ENCODE measurements around the gene USP36. TPM values are rescaled to one million over a fixed set of nuclear protein-coding genes. Genes with fewer than 3 reads are reported as not detected.

Gene USP36
- total and polyA plus RNA-seq, 12 donors = 13.9 to 69.1 (median 45.5) TPM

DNA sequence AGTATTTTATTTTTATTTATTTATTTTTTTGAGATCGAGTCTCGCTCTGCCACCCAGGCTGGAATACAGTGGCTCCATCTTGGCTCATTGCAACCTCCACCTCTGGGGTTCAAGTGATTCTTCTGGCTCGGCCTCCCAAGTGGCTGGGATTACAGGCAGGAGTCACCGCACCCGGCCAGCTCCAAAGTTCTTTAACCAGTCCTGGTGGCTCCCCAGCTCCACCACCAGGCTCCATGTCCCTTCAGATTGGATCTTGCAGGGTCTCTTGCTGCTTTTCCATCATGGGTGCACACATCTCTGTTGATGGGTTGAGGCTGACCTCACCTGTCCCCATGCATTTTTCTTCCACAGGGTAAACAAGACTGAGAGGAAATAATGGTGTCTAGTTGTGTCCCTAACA is 8.4 kb upstream of the USP36 start:
- TF ChIP-seq, protein P1, sequence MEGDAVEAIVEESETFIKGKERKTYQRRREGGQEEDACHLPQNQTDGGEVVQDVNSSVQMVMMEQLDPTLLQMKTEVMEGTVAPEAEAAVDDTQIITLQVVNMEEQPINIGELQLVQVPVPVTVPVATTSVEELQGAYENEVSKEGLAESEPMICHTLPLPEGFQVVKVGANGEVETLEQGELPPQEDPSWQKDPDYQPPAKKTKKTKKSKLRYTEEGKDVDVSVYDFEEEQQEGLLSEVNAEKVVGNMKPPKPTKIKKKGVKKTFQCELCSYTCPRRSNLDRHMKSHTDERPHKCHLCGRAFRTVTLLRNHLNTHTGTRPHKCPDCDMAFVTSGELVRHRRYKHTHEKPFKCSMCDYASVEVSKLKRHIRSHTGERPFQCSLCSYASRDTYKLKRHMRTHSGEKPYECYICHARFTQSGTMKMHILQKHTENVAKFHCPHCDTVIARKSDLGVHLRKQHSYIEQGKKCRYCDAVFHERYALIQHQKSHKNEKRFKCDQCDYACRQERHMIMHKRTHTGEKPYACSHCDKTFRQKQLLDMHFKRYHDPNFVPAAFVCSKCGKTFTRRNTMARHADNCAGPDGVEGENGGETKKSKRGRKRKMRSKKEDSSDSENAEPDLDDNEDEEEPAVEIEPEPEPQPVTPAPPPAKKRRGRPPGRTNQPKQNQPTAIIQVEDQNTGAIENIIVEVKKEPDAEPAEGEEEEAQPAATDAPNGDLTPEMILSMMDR (IDR thresholded peaks at IDR 0.05) = no peak
- TF ChIP-seq POLR2A (IDR thresholded peaks at IDR 0.05) = no peak
- Histone ChIP-seq H3K36me3 (replicated peaks in 1 of 2) (peaks cover 0 to 6% of the 10 kb centered on the region in 2 donors), H3K27me3 (no peaks in the 10 kb centered on the region), H3K9me3 (replicated peaks in 1 of 3) (no peaks in the 10 kb centered on the region), H3K27ac (no peak overlapping the region), H3K4me3 (no peak overlapping the region), H3K4me1 (replicated peaks in 1 of 2) (no peaks in the 10 kb centered on the region)
- no peak for DNase-seq
- intact Hi-C loops (cut with DNase I) = no loop called here
- WGBS, 4 donors = 92 to 96% (median 93%) methylated on average over 5 of the region's 5 CpGs

DNA sequence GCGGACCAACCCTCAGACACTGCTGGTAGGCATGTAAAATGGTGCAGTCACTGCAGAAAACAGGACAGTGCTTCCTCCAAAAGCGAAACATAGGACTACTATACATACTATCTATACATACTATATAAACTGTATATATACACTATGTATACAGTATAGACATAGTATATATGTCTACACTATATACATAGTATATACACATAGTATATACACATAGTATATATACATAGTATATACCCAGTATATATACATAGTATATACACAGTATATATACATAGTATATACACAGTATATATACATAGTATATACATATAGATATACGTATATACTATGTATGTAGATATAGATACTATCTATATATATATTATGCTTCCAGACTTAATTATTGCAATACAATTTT is 6.4 kb upstream of the USP36 start:
- WGBS, 4 donors = 89 to 94% (median 91%) methylated on average over 3 of the region's 3 CpGs
- H3K9me3 ChIP-seq (replicated peaks in 1 of 3) = no peaks in the 10 kb centered on the region
- no peak overlapping the region for H3K4me3 ChIP-seq
- H3K27ac ChIP-seq = no peak overlapping the region
- intact Hi-C loops (cut with DNase I) = no loop called here
- H3K4me1 ChIP-seq (replicated peaks in 1 of 2) = no peaks in the 10 kb centered on the region
- TF ChIP-seq, protein P1 (IDR thresholded peaks at IDR 0.05) = no peak
- no peak for TF ChIP-seq POLR2A (IDR thresholded peaks at IDR 0.05)
- H3K36me3 ChIP-seq (replicated peaks in 1 of 2) = no peaks in the 10 kb centered on the region
- no peak for DNase-seq
- H3K27me3 ChIP-seq = no peaks in the 10 kb centered on the region

DNA sequence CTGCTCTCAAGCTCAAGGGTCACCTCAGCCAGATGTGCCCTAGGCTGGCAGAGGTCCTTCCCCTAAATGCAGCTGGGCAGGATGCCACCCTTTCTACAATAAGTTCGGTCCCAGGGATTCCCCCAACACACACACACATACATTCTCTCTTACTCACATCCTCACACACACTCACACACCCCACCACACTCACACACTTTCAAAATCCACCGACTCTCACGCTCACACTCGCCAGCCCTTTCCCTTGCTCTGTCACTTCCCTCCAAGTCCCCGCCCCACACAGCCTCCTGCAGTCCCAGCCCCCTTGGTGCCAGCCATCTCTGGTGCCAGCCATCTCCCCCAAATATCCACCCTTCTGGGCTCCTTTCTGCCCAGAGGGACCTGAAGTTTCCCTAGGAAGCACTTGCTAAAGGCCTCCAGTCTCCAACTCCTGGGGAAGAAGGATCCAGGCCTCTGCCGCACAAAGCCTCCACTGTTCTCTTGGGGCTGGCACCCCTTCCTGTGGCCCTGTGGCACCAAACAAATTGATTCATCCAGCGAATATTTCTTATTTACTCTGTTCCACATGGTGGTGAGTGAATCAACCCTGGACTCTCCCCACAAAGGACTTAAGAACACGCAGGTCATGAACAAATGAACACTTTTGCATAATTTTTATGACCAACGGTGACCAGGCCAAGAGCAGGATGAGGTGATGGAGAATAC is 3.8 kb upstream of the USP36 start:
- TF ChIP-seq POLR2A (IDR thresholded peaks at IDR 0.05) = no peak
- TF ChIP-seq, protein P1 (IDR thresholded peaks at IDR 0.05) = no peak
- no peak overlapping the region for H3K4me3 ChIP-seq
- H3K36me3 ChIP-seq (replicated peaks in 1 of 2) = no peaks in the 10 kb centered on the region
- 72 to 84% (median 81%) methylated on average over 9 of the region's 9 CpGs for WGBS, 4 donors
- no peak overlapping the region for H3K27ac ChIP-seq
- H3K9me3 ChIP-seq (replicated peaks in 1 of 3) = no peaks in the 10 kb centered on the region
- peaks cover 3 to 6% of the 10 kb centered on the region in 2 donors for H3K4me1 ChIP-seq (replicated peaks in 1 of 2)
- intact Hi-C loops (cut with DNase I) = no loop called here
- H3K27me3 ChIP-seq = no peaks in the 10 kb centered on the region
- DNase-seq = no peak

DNA sequence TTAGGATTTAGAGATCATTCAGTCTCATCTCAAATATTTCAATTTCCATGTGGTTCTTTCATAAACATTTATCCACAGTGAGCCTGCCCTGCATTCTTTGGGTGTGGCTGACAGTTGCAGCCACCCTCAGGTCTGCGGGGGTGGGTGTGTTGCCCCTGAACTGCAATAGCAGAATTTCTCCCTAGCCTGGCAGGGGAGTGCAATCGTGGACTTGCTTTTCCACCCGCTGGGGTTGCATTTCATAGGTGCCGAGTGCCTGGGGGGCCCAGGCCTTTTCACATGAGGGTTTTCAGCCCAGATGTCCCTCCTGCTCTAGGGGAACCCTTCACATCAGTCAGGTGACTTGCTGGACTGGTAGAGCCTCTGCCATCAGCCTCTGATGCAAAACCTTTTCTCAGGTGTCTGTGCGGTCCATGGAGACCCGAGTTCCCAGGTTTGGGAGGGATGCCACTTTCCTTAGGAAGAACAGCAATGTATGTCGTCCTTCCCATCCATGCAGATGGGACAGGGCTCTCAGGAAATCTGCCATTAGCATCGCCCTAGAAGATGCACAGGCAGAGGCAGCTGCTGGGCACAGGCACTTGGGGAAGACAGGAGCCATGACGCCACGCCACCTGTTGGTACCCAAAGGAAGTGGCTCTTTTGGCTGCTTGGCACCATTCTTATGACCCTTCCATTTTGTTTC is 2.4 kb upstream of the USP36 start:
- H3K4me3 ChIP-seq = no peak overlapping the region
- no peaks in the 10 kb centered on the region for H3K9me3 ChIP-seq (replicated peaks in 1 of 3)
- intact Hi-C loops (cut with DNase I) = no loop called here
- TF ChIP-seq, protein P1 (IDR thresholded peaks at IDR 0.05) = peak; percentile 23 to 57 (median 47)
- no peak for TF ChIP-seq POLR2A (IDR thresholded peaks at IDR 0.05)
- H3K27ac ChIP-seq = no peak overlapping the region
- H3K4me1 ChIP-seq (replicated peaks in 1 of 2) = peaks cover 10 to 18% of the 10 kb centered on the region in 2 donors
- DNase-seq = peak in 5 of 7 donors; percentile 44 to 73 (median 58)
- H3K36me3 ChIP-seq (replicated peaks in 1 of 2) = peaks cover 0 to 2% of the 10 kb centered on the region in 2 donors
- 69 to 76% (median 71%) methylated on average over 8 to 10 of the region's 10 CpGs for WGBS, 4 donors
- no peaks in the 10 kb centered on the region for H3K27me3 ChIP-seq

Data from adrenal gland (tissue), 12 donors.